HFF-Myc (cell line): Measurements from ENCODE around the gene KLHL4.
"Not testable (repeated sequence)": the region's sequence is repeated elsewhere in the genome, so short reads cannot be mapped to it uniquely, and the experiment has no call there.

ENCODE experiments used
- DNase-seq: peaks from one replicate; pipeline ENCODE4 v3.0.0-alpha.2; 2011; ENCODE audit warnings: low read depth; ENCODE audit errors: extremely low read depth
- H3K4me3 ChIP-seq: replicated peaks from 2 replicates; pipeline ENCODE4 v1.5.1; 2011; ENCODE audit warnings: low read depth, mild to moderate bottlenecking, control low read depth, low read length
- TF ChIP-seq, protein P1 (sequence below): IDR thresholded peaks from 2 replicates; pipeline ENCODE4 v1.5.1; 2012; ENCODE audit warnings: mild to moderate bottlenecking, low read depth, low read length, control low read depth; ENCODE audit errors: missing control alignments

Gene KLHL4

GRCh38 chrX:87517571-87518141 is at the start of gene KLHL4:
KLHL4 (plus strand) TSS chrX:87517802; CDS start chrX:87517894, 92 bp downstream.
- no peak within 1 kb of the TSS for H3K4me3 ChIP-seq
- TF ChIP-seq, protein P1, sequence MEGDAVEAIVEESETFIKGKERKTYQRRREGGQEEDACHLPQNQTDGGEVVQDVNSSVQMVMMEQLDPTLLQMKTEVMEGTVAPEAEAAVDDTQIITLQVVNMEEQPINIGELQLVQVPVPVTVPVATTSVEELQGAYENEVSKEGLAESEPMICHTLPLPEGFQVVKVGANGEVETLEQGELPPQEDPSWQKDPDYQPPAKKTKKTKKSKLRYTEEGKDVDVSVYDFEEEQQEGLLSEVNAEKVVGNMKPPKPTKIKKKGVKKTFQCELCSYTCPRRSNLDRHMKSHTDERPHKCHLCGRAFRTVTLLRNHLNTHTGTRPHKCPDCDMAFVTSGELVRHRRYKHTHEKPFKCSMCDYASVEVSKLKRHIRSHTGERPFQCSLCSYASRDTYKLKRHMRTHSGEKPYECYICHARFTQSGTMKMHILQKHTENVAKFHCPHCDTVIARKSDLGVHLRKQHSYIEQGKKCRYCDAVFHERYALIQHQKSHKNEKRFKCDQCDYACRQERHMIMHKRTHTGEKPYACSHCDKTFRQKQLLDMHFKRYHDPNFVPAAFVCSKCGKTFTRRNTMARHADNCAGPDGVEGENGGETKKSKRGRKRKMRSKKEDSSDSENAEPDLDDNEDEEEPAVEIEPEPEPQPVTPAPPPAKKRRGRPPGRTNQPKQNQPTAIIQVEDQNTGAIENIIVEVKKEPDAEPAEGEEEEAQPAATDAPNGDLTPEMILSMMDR, result no peak
- DNase-seq, result no peak

- TF ChIP-seq, protein P1, result no peak
- no peak overlapping the region for H3K4me3 ChIP-seq
- DNase-seq, result no peak
These were observed 48.7 kb upstream of the KLHL4 start for GRCh38 chrX:87468941-87469340.

GRCh38 chrX:87475793-87476192 is 41.8 kb upstream of the KLHL4 start:
- no peak for DNase-seq
- TF ChIP-seq, protein P1, result no peak
- no peak overlapping the region for H3K4me3 ChIP-seq

GRCh38 chrX:87478703-87479102 is 38.9 kb upstream of the KLHL4 start:
- H3K4me3 ChIP-seq, DNase-seq: not testable (repeated sequence)

GRCh38 chrX:87489071-87489470 is 28.5 kb upstream of the KLHL4 start:
- H3K4me3 ChIP-seq, result no peak overlapping the region
- TF ChIP-seq, protein P1, result no peak
- no peak for DNase-seq

DNA sequence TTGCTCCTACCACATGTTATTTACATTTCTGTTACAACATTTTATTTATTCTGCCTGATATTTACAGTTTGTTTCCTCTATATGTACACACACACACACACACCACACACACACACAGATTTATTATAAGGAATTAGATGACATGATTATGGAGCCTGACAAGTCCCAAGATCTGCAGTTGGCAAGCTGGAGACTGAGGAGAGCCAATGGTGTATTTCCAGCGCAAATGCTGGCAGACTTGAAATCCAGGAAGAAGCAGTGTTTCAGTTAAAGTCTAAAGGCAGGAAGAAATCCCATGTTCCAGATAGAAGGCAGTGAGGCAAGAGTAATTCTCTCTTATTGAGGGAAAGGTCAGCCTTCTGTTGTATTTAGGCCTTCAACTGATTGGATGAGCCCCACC is 1.8 kb upstream of the KLHL4 start:
- no peak overlapping the region for H3K4me3 ChIP-seq
- TF ChIP-seq, protein P1, result no peak
- no peak for DNase-seq

GRCh38 chrX:87516717-87517121 is 883 bp upstream of the KLHL4 start:
- no peak overlapping the region for H3K4me3 ChIP-seq
- DNase-seq, result no peak
- TF ChIP-seq, protein P1, result no peak
